ENCODE results near the gene CEP85L.

DNA sequence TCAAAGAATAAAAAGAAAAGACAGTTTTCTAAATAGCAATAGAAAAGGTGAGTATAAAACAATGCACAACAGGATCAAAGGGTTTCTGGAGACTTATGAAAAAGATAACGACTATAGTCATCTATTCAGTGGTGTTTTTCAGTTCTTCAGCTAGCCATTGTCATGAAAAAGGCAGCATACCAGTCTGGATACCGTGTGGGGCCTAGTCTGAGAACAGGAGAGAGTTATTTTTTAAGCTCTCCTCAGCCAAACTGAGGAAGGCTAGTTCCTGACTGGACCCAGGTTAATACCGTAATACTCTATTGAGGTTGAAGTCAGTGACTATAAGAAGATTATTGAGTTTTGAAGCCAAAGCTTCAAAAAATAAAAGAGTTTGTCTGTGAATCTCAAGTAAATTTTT, 53.8 kb downstream of the CEP85L start:
- TF ChIP-seq POLR2A (IDR thresholded peaks at IDR 0.05) (no peak), EP300 (IDR thresholded peaks at IDR 0.05) (no peak), POLR2AphosphoS5 (IDR thresholded peaks at IDR 0.05) (no peak)
- TF ChIP-seq, protein P1, sequence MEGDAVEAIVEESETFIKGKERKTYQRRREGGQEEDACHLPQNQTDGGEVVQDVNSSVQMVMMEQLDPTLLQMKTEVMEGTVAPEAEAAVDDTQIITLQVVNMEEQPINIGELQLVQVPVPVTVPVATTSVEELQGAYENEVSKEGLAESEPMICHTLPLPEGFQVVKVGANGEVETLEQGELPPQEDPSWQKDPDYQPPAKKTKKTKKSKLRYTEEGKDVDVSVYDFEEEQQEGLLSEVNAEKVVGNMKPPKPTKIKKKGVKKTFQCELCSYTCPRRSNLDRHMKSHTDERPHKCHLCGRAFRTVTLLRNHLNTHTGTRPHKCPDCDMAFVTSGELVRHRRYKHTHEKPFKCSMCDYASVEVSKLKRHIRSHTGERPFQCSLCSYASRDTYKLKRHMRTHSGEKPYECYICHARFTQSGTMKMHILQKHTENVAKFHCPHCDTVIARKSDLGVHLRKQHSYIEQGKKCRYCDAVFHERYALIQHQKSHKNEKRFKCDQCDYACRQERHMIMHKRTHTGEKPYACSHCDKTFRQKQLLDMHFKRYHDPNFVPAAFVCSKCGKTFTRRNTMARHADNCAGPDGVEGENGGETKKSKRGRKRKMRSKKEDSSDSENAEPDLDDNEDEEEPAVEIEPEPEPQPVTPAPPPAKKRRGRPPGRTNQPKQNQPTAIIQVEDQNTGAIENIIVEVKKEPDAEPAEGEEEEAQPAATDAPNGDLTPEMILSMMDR (IDR thresholded peaks at IDR 0.05) = no peak

Data from gastroesophageal sphincter (tissue), 3 donors.